ENCODE results near the gene ARHGAP31. TPM values are rescaled to one million over a fixed set of nuclear protein-coding genes. Genes with fewer than 3 reads are reported as not detected.

ARHGAP31 gene
- total and polyA plus RNA-seq, 10 of the 15 experiments (the other 5 are each of a cell fraction or from before 2014, with no cell fraction given): 0.97 to 29.8 (median 10.3) TPM

- in situ Hi-C loops (cut with MboI): no loop called here
- Histone ChIP-seq H2AFZ (ENCODE audit: control insufficient read depth, low read depth, low read length) (no peak overlapping the region), H3K27ac (ENCODE audit: control insufficient read depth, insufficient read depth) (no peak overlapping the region), H3K79me2 (ENCODE audit: control insufficient read depth, insufficient read depth, low read length) (no peaks in the 10 kb centered on the region), H3K4me2 (ENCODE audit: control insufficient read depth, insufficient read depth) (no peak overlapping the region), H4K20me1 (ENCODE audit: control insufficient read depth, insufficient read depth) (no peaks in the 10 kb centered on the region), H3K36me3 (ENCODE audit: control insufficient read depth in 2 of 2, insufficient read depth in 2 of 2, low read length in 1 of 2) (no peaks in the 10 kb centered on the region), H3K4me1 (ENCODE audit: control insufficient read depth, insufficient read depth, low read length) (no peaks in the 10 kb centered on the region), H3K9me3 (replicated peaks; ENCODE audit: control insufficient read depth, insufficient read depth, low read length) (no peaks in the 10 kb centered on the region; the same call in 2 of the 3 replicates), H3K27me3 (replicated peaks in 1 of 2; ENCODE audit: control insufficient read depth in 2 of 2, insufficient read depth in 2 of 2, low read length in 1 of 2) (no peaks in the 10 kb centered on the region), H3K9ac (ENCODE audit: control insufficient read depth, insufficient read depth, low read length) (no peak overlapping the region), H3K4me3 (no peak overlapping the region)
- DNase-seq (ENCODE audit: low read depth, low spot score) (no peak), FAIRE-seq (no peak), ATAC-seq (no peak)
- no TSS peak for BruUV-seq (replicated peaks)
- 63% methylated on average over 2 of the region's 2 CpGs for WGBS (ENCODE audit: insufficient coverage, insufficient replicate concordance, low lambda C conversion rate, missing lambda C conversion rate)
- intact Hi-C loops (cut with micrococcal nuclease; ENCODE audit: unreplicated experiment): no loop called here
- CTCF ChIA-PET: interaction anchor here (0.8 to 5.3 kb wide), 4 partner anchors 9 to 363 kb away, joined by 3 to 38 read pairs (median 8); no protein-coding TSS in a partner anchor
- RAD21 ChIA-PET (ENCODE audit: unreplicated experiment): interaction anchor here (0.7 to 1.7 kb wide), 3 partner anchors 13 to 361 kb away, joined by 3 to 4 read pairs (median 3); no protein-coding TSS in a partner anchor
- POLR2A ChIA-PET: no interaction called here
- SMC1A ChIA-PET (ENCODE audit: uncharacterized antibody, unreplicated experiment): interaction anchor here (0.7 to 2.0 kb wide), 6 partner anchors 8 to 435 kb away, joined by 3 to 6 read pairs (median 4); partner anchors contain the start of gene TEX55
- TF ChIP-seq RAD51 (IDR thresholded peaks at IDR 0.05) (no peak), RUNX3 (IDR thresholded peaks at IDR 0.05; ENCODE audit: low read length) (no peak), CEBPB (IDR thresholded peaks at IDR 0.05; ENCODE audit: borderline replicate concordance in 1 of 2, low read depth in 2 of 2, low read length in 2 of 2) (no peak), ETV6 (conservative IDR thresholded peaks at IDR 0.05 in 1 of 2, IDR thresholded peaks at IDR 0.05 in 1 of 2; ENCODE audit: borderline replicate concordance in 1 of 2, low read depth in 1 of 2) (no peak), ZZZ3 (IDR thresholded peaks at IDR 0.05; ENCODE audit: control insufficient read depth, insufficient read length, low read depth) (no peak), CREM (IDR thresholded peaks at IDR 0.05; ENCODE audit: low read depth) (no peak), RCOR1 (conservative IDR thresholded peaks at IDR 0.05; ENCODE audit: low read depth, low read length) (no peak), ZBTB4 (CRISPR knock-in tag; IDR thresholded peaks at IDR 0.05) (no peak), NFYB (IDR thresholded peaks at IDR 0.05; ENCODE audit: insufficient read depth, low read depth, low read length) (no peak), SREBF2 (IDR thresholded peaks at IDR 0.05; ENCODE audit: low read length) (no peak), ZNF384 (IDR thresholded peaks at IDR 0.05; ENCODE audit: borderline replicate concordance, low read depth, low read length) (no peak), NR2C2 (IDR thresholded peaks at IDR 0.05; ENCODE audit: borderline replicate concordance, control insufficient read depth, insufficient read length, low read depth) (no peak), EP300 (IDR thresholded peaks at IDR 0.05; ENCODE audit: borderline replicate concordance in 1 of 2, control insufficient read depth in 1 of 2, low read depth in 2 of 2, low read length in 2 of 2) (no peak)
- TF ChIP-seq, protein P1, sequence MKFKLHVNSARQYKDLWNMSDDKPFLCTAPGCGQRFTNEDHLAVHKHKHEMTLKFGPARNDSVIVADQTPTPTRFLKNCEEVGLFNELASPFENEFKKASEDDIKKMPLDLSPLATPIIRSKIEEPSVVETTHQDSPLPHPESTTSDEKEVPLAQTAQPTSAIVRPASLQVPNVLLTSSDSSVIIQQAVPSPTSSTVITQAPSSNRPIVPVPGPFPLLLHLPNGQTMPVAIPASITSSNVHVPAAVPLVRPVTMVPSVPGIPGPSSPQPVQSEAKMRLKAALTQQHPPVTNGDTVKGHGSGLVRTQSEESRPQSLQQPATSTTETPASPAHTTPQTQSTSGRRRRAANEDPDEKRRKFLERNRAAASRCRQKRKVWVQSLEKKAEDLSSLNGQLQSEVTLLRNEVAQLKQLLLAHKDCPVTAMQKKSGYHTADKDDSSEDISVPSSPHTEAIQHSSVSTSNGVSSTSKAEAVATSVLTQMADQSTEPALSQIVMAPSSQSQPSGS (IDR thresholded peaks at IDR 0.05; ENCODE audit: low read length): no peak
- TF ChIP-seq, protein P2, sequence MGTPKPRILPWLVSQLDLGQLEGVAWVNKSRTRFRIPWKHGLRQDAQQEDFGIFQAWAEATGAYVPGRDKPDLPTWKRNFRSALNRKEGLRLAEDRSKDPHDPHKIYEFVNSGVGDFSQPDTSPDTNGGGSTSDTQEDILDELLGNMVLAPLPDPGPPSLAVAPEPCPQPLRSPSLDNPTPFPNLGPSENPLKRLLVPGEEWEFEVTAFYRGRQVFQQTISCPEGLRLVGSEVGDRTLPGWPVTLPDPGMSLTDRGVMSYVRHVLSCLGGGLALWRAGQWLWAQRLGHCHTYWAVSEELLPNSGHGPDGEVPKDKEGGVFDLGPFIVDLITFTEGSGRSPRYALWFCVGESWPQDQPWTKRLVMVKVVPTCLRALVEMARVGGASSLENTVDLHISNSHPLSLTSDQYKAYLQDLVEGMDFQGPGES (IDR thresholded peaks at IDR 0.05): no peak
- TF ChIP-seq, protein P3, sequence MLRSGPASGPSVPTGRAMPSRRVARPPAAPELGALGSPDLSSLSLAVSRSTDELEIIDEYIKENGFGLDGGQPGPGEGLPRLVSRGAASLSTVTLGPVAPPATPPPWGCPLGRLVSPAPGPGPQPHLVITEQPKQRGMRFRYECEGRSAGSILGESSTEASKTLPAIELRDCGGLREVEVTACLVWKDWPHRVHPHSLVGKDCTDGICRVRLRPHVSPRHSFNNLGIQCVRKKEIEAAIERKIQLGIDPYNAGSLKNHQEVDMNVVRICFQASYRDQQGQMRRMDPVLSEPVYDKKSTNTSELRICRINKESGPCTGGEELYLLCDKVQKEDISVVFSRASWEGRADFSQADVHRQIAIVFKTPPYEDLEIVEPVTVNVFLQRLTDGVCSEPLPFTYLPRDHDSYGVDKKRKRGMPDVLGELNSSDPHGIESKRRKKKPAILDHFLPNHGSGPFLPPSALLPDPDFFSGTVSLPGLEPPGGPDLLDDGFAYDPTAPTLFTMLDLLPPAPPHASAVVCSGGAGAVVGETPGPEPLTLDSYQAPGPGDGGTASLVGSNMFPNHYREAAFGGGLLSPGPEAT (IDR thresholded peaks at IDR 0.05; ENCODE audit: low read depth): no peak
Measured at GRCh38 chr3:119245778-119246177, 48.4 kb upstream of the ARHGAP31 start.
